GM21737 (cell line): ENCODE measurements around the gene SPANXA1.
"Not testable (repeated sequence)": the region's sequence is repeated elsewhere in the genome, so short reads cannot be mapped to it uniquely, and the experiment has no call there.

Experiments used
- ATAC-seq: cut with Tn5 transposase; IDR thresholded peaks from one replicate; pipeline ENCODE4 v1.9.1; 2021; ENCODE audit warnings: mild to moderate bottlenecking, moderate library complexity; ENCODE audit not compliant: unreplicated experiment

Gene SPANXA1, protein sequence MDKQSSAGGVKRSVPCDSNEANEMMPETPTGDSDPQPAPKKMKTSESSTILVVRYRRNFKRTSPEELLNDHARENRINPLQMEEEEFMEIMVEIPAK

GRCh38 chrX:141584638-141585037 is at the start of gene SPANXA1:
Gene SPANXA1 (minus strand): TSS chrX:141584738. CDS start chrX:141584678, 60 bp downstream.
- ATAC-seq = not testable (repeated sequence)

DNA sequence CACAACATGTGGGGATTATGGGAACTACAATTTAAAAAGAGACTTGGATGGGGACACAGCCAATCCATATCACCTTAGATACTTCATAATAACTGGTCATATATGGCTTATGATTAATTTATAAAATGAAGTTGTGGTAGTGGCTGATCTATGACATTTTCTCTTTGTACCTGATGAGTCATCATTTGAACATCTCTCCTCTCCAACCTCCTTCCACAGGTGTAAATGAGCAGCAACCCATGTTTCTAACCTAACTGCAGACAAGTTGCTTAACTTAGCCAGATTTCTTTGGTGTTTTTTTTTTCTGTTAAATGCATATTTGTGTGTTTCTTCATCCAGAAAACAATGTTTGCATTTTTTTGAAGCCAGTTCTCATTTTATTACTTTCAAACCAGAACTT is 47.6 kb upstream of the SPANXA1 start:
- no peak for ATAC-seq

DNA sequence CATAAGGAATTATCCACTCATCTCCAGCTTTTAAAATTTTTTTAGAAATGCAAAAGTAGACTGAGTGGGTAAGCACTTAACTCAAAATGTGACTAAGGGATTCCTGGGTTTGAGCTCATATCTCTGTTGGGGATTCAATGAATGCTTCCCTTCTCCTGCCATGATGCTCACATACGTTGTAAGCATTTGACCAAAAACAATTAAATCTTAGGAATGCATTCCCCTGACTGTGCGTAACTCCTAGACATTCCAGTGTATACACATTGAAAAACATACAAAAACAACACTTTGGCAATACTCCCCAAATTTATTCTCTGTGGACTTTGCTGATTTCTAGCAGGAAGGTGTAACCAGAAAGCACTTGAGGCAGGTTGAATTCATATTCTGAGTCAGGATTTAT is 34.8 kb upstream of the SPANXA1 start:
- ATAC-seq = no peak

DNA sequence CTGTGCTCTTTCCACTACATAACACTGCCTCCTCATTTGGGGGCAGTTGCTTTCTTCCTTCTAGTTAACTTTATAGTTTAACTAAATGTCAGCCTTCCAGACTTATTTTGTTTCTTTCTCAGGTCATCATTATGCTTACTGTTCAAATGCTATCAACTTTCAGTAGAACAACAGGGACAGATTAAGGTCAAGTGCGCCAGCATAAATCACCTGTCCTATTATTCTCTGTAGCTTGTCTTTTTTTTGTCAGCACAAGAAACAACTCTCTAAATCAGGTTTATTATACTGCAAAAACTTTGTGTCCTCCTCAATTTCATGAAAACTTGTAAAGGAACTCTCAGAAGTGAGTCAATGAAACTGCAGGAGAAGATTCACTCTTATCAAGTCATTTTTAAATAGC is 24.6 kb upstream of the SPANXA1 start:
- ATAC-seq = no peak

- ATAC-seq = not testable (repeated sequence)
These were observed 4.9 kb upstream of the SPANXA1 start, which contains the start of gene SPANXA2 for GRCh38 chrX:141589408-141589807. Gene SPANXA2 (plus strand): TSS chrX:141589708. CDS start chrX:141589768, 60 bp downstream.

DNA sequence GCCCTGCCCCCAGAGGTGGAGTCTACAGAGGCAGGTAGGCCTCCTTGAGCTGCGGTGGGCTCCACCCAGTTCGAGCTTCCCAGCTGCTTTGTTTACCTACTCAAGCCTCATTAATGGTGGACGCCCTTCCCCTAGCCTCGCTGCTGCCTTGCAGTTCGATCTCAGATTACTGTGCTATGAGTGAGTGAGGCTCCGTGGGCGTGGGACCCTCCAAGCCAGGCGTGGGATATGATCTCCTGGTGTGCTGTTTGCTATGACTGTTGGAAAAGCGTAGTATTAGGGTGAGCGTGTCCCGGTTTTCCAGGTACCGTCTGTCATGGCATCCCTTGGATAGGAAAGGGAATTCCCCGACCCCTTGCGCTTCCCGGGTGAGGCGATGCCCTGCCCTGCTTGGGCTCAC is 42.0 kb downstream of the SPANXA1 start:
- ATAC-seq = not testable (repeated sequence)
